ENCODE data around the gene ATP10A. TPM values are rescaled to one million over a fixed set of nuclear protein-coding genes. Genes with fewer than 3 reads are reported as not detected.

The ATP10A gene
- total and polyA plus RNA-seq, 2 of the 8 experiments (the other 6 are each of a cell fraction or from before 2014, with no cell fraction given) = 2.0 to 2.8 TPM

- Histone ChIP-seq H3K27me3 (replicated peaks in 1 of 4; ENCODE audit: control insufficient read depth in 3 of 4, extremely low read depth in 1 of 4, insufficient read depth in 3 of 4, low read length in 3 of 4) (no peaks in the 10 kb centered on the region), H2BK15ac (ENCODE audit: low read length) (no peak overlapping the region), H3K9me3 (ENCODE audit: insufficient read depth in 2 of 2, low read depth in 1 of 2, low read length in 1 of 2) (no peaks in the 10 kb centered on the region), H3K79me2 (ENCODE audit: control insufficient read depth in 1 of 2, insufficient read depth in 2 of 2, low read length in 2 of 2) (no peaks in the 10 kb centered on the region), H2BK20ac (ENCODE audit: low read length) (no peak overlapping the region), H3K56ac (replicated peaks; ENCODE audit: insufficient read length, low read depth, low read length) (no peak overlapping the region), H3K4me2 (ENCODE audit: insufficient read depth in 1 of 2, low read depth in 2 of 2, low read length in 2 of 2) (no peak overlapping the region), H2BK120ac (replicated peaks; ENCODE audit: low read depth, low read length) (no peak overlapping the region), H2BK12ac (ENCODE audit: low read depth, low read length) (no peak overlapping the region), H3K36me3 (ENCODE audit: control insufficient read depth in 2 of 4, insufficient read depth in 4 of 4, low read length in 3 of 4) (no peaks in the 10 kb centered on the region), H3K23me2 (ENCODE audit: low read depth, low read length) (no peaks in the 10 kb centered on the region), H3K79me1 (ENCODE audit: low read depth, low read length) (no peaks in the 10 kb centered on the region), H4K20me1 (replicated peaks in 1 of 2; ENCODE audit: control insufficient read depth in 1 of 2, insufficient read depth in 2 of 2, low read length in 2 of 2) (no peaks in the 10 kb centered on the region), H3K9ac (replicated peaks in 1 of 4; ENCODE audit: extremely low read depth in 1 of 4, low read depth in 3 of 4, low read length in 3 of 4) (no peak overlapping the region), H2BK5ac (ENCODE audit: low read depth, low read length) (no peak overlapping the region), H3K14ac (ENCODE audit: insufficient read length) (no peak overlapping the region), H3K27ac (ENCODE audit: low read depth, low read length) (no peak overlapping the region), H2AFZ (ENCODE audit: low read length) (no peak overlapping the region), H3K4me1 (replicated peaks in 1 of 4; ENCODE audit: control insufficient read depth in 3 of 4, insufficient read depth in 4 of 4, low read length in 3 of 4) (peaks cover 0 to 2% (median 0%) of the 10 kb centered on the region in 4 experiments; a peak in 1 of 7 replicates), H2AK5ac (ENCODE audit: low read depth, low read length) (no peak overlapping the region), H3K4ac (replicated peaks; ENCODE audit: insufficient read length, low read depth, low read length) (no peak overlapping the region), H4K8ac (ENCODE audit: extremely low read depth, insufficient read depth, low read length) (no peak overlapping the region), H4K5ac (ENCODE audit: insufficient read length, low read depth, low read length) (no peak overlapping the region), H4K91ac (replicated peaks; ENCODE audit: insufficient read length, low read length) (no peak overlapping the region), H3K4me3 (ENCODE audit: extremely low read depth in 1 of 4, insufficient read depth in 2 of 4, low read depth in 3 of 4, low read length in 4 of 4) (no peak overlapping the region), H3K18ac (ENCODE audit: extremely low read depth, low read length) (no peak overlapping the region), H3K23ac (ENCODE audit: insufficient read length) (no peak overlapping the region)
- no peak for DNase-seq (ENCODE audit: low read depth in 1 of 2, low spot score in 2 of 2)
- no peak for FAIRE-seq
- ChIA-PET CTCF (ENCODE audit: partially characterized antibody) (interaction anchor here (0.8 to 2.8 kb wide), 8 partner anchors 11 to 205 kb away, joined by 3 to 16 read pairs (median 8); no protein-coding TSS in a partner anchor), POLR2A (ENCODE audit: partially characterized antibody) (no interaction called here)
- WGBS, 2 experiments (ENCODE audit: extremely low coverage in 1 of 2, insufficient coverage in 1 of 2, insufficient read length in 1 of 2, insufficient replicate concordance in 2 of 2, low coverage in 1 of 2, low lambda C conversion rate in 2 of 2, missing lambda C conversion rate in 1 of 2) = 93% methylated on average over 9 of the region's 9 CpGs; no CpG with 5 or more reads in 1 of the 2 experiments
- no peak for TF ChIP-seq TBP (IDR thresholded peaks at IDR 0.05; ENCODE audit: low read depth, low read length)
- TF ChIP-seq MAX (IDR thresholded peaks at IDR 0.05) = no peak
- TF ChIP-seq YY1 (IDR thresholded peaks at IDR 0.05; ENCODE audit: low read depth, low read length) = no peak
- TF ChIP-seq TCF12 (IDR thresholded peaks at IDR 0.05; ENCODE audit: low read depth, low read length) = no peak
- no peak for TF ChIP-seq SIN3A (conservative IDR thresholded peaks at IDR 0.05 in 1 of 2, IDR thresholded peaks at IDR 0.05 in 1 of 2; ENCODE audit: low read depth in 1 of 2, low read length in 2 of 2)
- TF ChIP-seq NRF1 (IDR thresholded peaks at IDR 0.05; ENCODE audit: low read depth, low read length) = no peak
- TF ChIP-seq HDAC6 (IDR thresholded peaks at IDR 0.05; ENCODE audit: low read depth, low read length) = no peak
- no peak for TF ChIP-seq TAF7 (optimal IDR thresholded peaks at IDR 0.05; ENCODE audit: borderline replicate concordance, low read depth, low read length)
- TF ChIP-seq CHD1 (IDR thresholded peaks at IDR 0.05; ENCODE audit: low read depth, low read length) = no peak
- no peak for TF ChIP-seq SUZ12 (IDR thresholded peaks at IDR 0.05; ENCODE audit: low read length)
- TF ChIP-seq GABPA (IDR thresholded peaks at IDR 0.05; ENCODE audit: borderline replicate concordance, insufficient read depth, low read length) = no peak
- TF ChIP-seq KDM4A (IDR thresholded peaks at IDR 0.05; ENCODE audit: low read depth, low read length, severe bottlenecking) = no peak
- TF ChIP-seq RAD21 (IDR thresholded peaks at IDR 0.05 in 1 of 2, conservative IDR thresholded peaks at IDR 0.05 in 1 of 2; ENCODE audit: low read depth in 2 of 2, low read length in 2 of 2) = no peak
- no peak for TF ChIP-seq KDM1A (IDR thresholded peaks at IDR 0.05; ENCODE audit: borderline replicate concordance, low read length)
These were observed 152.0 kb downstream of the ATP10A start for GRCh38 chr15:25711164-25711563.

Measured in H1 (cell line).